Fibroblast of the conjunctiva (primary cell): ENCODE results near the gene TMTC1.
"Not testable (repeated sequence)": the region's sequence is repeated elsewhere in the genome, so short reads cannot be mapped to it uniquely, and the experiment has no call there.

ENCODE experiments used
- DNase-seq: peaks from one replicate; pipeline ENCODE4 v3.0.0-alpha.2; 2010; ENCODE audit warnings: low read depth

Gene TMTC1

GRCh38 chr12:29783773-29784666 lies at the start of gene TMTC1:
Gene TMTC1 (minus strand): TSS chr12:29783942. CDS start chr12:29783751, 191 bp downstream.
- DNase-seq = no peak

GRCh38 chr12:29831173-29831572 lies 47.4 kb upstream of the TMTC1 start:
- no peak for DNase-seq

DNA sequence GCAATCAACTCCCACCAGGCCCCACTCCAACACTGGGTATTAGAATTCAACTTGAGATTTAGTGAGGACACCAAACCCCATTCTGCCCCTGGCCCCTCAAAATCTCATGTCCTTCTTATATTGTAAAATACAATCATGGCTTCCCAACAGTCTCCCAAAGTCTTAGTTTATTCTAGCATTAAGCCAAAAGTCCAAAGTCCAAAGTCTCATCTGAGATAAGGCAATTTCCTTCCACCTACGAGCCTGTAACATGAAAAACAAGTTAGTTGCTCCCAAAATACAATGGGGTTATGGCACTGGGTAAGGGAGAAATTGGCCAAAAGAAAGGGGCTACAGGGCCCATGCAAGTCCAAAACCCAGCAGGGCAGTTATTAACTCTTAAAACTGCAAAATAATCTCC lies 46.6 kb upstream of the TMTC1 start:
- no peak for DNase-seq

DNA sequence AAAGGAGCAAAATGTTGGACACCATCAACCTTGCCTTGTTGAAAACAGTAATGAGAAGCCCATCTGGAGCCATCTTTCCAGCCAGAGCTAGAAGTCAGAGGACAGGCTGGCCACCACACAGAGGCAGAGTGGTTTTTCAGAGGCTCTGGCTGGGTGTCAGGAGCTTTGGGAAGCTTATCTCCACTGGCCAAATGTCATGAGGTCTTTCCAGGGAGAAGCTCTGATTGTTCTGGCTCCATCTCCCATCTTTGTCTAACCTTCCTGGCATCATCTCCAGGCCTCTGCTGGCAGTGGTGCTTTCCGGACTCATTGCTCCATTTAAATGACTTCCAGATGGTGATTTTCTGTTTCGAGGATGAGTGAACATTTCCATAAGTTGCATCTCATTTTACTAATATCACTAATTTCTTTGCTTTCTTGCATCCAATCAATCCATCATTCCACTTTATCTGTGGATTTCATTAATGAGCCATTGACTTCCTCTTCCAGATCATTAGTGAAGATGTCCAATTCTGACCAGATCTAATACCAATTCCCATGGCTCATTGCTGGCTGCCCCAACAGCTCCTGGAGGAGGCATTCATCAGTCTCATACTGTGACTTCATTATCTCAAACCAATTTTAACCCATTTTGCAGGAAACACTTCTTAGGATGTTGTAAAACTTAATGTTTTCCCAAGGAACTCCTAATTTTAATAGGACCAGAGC lies 35.3 kb upstream of the TMTC1 start:
- DNase-seq = peak; percentile 34

- no peak for DNase-seq
Observed at GRCh38 chr12:29816874-29817725, 33.4 kb upstream of the TMTC1 start.

DNA sequence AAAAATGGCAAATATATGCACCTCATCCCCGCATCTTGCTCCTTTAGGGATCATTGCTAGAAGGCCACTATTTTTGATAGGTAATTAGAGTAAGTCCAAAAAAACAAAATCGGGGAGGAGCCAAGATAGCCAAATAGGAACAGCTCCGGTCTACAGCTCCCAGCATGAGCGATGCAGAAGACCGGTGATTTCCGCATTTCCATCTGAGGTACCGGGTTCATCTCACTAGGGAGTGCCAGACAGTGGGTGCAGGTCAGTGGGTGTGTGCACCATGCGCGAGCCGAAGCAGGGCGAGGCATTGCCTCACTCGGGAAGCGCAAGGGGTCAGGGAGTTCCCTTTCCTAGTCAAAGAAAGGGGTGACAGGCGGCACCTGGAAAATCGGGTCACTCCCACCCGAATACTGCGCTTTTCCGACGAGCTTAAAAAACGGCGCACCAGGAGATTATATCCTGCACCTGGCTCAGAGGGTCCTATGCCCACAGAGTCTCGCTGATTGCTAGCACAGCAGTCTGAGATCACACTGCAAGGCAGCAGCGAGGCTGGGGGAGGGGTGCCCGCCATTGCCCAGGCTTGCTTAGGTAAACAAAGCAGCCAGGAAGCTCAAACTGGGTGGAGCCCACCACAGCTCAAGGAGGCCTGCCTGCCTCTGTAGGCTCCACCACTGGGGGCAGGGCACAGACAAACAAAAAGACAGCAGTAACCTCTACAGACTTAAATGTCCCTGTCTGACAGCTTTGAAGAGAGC lies 26.0 kb upstream of the TMTC1 start:
- not testable (repeated sequence) for DNase-seq

DNA sequence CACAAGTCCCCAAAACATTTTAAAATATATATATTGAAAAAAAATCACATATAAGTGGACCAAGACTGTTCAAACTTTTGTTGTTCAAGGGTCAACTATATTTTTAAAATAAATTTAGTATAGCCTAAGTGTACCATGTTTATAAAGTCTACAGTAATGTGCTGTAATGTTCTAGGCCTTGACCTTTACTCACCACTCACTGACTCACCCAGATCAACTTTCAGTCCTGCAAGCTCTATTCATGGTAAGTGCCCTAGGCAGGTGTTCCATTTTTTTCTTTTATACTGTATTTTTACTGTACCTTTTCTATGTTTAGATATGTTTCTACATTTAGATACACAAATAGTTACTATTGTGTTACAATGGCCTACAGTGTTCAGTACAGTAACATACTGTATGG lies 23.4 kb upstream of the TMTC1 start:
- no peak for DNase-seq

DNA sequence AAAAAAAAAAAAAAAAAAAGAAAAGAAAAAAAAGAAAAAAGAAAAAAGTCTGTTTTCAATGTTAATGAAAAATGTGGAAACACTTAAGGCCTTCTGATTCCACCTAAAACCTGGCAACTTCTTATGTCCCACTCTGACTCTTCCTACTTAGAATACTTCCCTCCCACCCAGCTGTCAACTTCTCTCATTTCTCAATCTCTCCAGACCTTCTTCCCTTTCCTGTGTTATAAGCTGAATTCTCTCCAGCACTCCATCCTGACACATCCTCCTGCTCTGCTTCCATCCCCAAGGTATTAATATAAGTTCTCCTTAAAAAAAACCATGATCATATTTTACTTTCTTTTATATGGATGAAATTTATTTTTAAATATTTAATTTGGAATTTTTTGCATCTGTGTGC lies 20.3 kb upstream of the TMTC1 start:
- no peak for DNase-seq

GRCh38 chr12:29799591-29799990 lies 15.8 kb upstream of the TMTC1 start:
- no peak for DNase-seq

DNA sequence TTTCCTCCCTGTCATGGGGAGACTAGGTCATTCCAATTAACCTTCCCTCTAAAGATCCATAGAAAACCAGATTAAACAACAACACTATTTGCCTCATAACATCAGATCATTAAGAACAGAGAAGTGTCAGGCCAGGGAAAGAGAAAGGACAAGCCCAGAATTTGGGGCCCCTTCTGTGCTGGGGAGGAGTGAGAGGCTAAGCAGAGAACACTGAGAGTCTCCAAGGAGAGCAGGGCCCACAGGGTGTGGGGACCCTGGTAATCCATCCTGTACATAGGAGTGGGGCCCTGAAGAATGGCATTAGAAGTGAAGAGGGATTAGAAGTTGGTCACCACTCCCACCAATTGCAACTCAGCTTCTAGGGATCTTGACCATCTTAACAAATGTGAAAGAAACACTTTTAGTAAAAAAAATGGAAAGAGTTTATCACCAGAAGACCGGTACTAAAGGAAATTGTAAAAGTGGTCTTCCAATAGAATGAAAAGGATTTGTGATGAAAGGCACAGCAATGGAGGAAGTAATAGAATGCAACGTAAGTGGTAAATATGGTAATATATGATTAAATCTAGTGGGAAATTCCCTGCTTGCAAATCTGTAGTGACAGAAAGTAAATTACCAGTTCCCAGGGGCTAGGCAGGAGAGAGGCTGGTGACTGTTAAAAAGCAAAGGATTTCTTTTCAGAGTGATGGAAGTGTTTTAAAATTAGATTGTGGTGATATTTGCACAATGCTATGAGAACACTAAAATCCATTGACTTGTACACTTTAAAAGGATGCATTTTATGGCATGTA lies 14.0 kb upstream of the TMTC1 start:
- no peak for DNase-seq

DNA sequence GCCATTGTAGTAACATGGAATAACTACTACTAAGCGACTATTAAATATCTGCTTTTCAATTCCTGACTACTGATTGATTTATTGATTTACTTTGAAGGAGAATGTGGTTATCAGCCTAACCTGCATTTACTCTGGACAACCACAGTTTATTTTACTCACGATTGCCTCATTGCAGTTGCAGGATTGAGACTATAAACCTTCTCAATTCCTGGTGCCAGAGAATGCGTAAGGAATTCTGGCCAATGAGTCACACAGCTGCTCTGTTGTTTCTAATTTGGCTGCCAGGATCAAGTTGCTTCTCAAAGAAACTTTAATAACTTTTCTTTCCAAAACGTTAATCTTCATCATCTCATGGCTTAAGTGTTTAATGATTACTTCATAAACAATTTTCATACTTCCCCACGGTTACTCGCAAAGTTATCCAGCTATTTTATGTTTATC lies 13.1 kb upstream of the TMTC1 start:
- DNase-seq = peak; percentile 93

- DNase-seq = no peak
Observed at GRCh38 chr12:29795715-29796114, 12.0 kb upstream of the TMTC1 start.

- no peak for DNase-seq
Observed at GRCh38 chr12:29794862-29795261, 11.1 kb upstream of the TMTC1 start.

- no peak for DNase-seq
Observed at GRCh38 chr12:29792853-29793252, 9.1 kb upstream of the TMTC1 start.

- DNase-seq = no peak
Observed at GRCh38 chr12:29792132-29792531, 8.4 kb upstream of the TMTC1 start.

DNA sequence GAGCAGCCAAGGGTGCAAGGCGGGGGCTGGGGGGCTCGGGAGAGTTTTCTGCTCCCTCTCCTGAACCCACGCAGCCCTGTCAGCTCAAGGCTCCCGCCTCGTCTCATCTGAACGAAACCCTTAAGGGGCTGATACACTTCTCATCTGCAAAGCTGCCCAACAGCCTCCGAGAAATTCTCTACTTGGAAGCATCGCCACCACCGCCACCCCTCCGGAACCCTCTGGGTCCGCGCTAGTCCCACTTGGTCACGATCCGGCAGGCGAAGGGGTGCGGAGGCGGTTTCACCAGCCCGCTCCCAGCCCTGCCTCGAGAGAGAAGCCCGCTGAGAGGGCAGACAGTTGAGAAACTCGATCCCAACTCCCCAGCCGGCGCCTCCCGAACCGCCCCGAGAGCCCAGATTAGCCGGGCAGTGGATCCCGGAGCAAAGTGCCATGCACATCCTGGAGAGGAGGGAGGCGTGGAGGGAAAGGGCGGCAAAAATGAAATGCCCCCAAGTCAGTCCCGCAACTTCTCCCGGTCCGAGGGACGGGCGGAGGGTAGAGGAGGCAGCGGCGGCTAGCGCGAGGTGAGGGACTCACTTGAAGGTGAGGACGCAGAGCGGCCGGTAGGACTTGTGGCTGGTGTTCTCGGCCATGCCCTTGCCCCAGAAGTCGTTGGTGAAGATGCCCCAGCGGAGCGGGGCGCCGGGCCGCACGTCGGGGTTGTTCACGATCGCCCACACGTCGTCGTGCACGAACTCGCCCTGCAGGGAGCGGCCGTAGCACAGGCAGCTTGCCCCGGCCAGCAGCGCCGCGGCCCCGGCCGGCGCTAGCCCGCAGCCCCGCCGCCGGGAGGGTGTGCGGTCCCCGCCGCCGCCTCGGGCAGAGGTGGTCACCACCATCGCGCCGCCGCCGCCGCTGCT lies 620 bp downstream of the TMTC1 start:
- DNase-seq = no peak

DNA sequence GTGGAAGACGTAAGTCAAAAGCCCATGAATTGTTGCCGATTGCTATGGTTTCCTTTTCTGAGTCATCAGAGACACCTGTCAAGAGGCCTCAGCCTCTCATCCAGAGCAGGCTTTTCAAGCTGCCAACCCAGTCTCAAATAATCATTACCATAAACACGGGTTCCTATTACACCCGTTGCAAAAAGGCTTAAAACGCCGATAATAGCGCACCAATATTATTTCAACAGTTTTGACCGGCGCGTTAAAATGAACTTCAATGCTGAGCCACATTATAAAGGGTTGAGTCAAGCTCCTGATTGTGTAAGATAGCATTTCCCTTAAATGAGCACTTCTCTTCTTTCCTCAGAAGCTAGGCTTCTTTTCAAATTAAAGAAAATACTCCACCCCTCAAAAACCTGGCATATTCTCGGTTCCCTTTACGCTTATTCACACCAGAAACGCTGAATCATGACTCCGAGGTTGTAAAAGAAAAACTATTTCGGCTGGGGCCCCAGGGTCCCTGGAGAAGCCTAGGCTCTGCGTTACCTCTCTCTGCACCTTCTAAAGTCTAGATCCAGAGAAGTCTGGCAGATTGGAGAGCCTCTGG lies 1.4 kb downstream of the TMTC1 start:
- peak; percentile 79 for DNase-seq

DNA sequence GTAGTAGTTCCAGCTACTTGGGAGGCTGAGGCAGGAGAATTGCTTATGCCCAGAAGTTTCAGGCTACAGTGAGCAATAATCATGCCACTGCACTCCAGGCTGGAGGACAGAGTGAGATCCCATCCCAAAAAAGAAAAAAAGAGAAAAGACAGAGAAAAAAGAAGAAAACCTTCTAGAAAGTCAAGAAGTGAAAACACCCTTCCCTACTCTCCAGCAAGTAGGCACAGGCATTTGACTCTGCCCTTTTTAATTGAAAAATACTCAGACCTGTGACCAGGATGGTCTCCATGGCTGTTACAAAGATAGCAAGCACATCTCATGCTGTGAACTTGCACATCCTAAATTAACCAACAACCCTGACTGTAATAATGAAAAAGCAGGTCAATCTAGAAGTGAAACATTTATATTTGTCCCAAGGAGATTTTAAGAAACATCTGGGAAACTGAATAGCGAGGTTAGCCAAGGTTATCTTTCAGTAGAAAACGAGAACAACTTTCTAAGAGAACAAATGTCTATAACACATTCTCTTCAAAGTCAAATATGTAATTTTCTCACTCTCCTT lies 2.0 kb downstream of the TMTC1 start:
- no peak for DNase-seq

GRCh38 chr12:29781188-29781587 lies 2.6 kb downstream of the TMTC1 start:
- DNase-seq = no peak
